Neural progenitor cell (in vitro differentiated cells): ENCODE data around the gene AARS2. TPM values are rescaled to one million over a fixed set of nuclear protein-coding genes. Genes with fewer than 3 reads are reported as not detected.

Source experiments
- DNase-seq: peaks from one replicate; pipeline ENCODE4 v3.0.0-alpha.2; 2016; ENCODE audit warnings: low spot score
- H2AFZ ChIP-seq: fragments of 200-600 bp; sonication (generic); replicated peaks from 2 replicates; pipeline ENCODE4 v1.6.1; 2016; ENCODE audit warnings: antibody characterized with exemption
- H3F3A ChIP-seq: fragments of 200-600 bp; sonication (generic); 2 replicates; pipeline ENCODE4 v1.6.1; 2016; ENCODE audit warnings: antibody characterized with exemption, low read depth
- H3K27ac ChIP-seq: fragments of 200-600 bp; sonication (generic); 2 replicates; pipeline ENCODE4 v1.5.1; 2016; ENCODE audit warnings: mild to moderate bottlenecking
- H3K27me3 ChIP-seq: fragments of 200-600 bp; sonication (generic); 2 replicates; pipeline ENCODE4 v1.6.1; 2016; ENCODE audit warnings: mild to moderate bottlenecking, moderate library complexity
- H3K36me3 ChIP-seq: fragments of 200-600 bp; sonication (generic); 2 replicates; pipeline ENCODE4 v1.5.1; 2016
- H3K4me1 ChIP-seq: fragments of 200-600 bp; sonication (generic); 2 replicates; pipeline ENCODE4 v1.6.1; 2016; ENCODE audit warnings: mixed run types
- H3K4me2 ChIP-seq: fragments of 200-600 bp; sonication (generic); 2 replicates; pipeline ENCODE4 v1.6.1; 2016
- H3K4me3 ChIP-seq: fragments of 200-600 bp; sonication (generic); 2 replicates; pipeline ENCODE4 v1.5.1; 2016
- H3K79me2 ChIP-seq: fragments of 200-600 bp; sonication (generic); 2 replicates; pipeline ENCODE4 v1.6.1; 2016; ENCODE audit warnings: low read depth
- H3K9ac ChIP-seq: fragments of 200-600 bp; sonication (generic); 2 replicates; pipeline ENCODE4 v1.6.1; 2016
- H3K9me3 ChIP-seq: fragments of 200-600 bp; sonication (generic); 2 replicates; pipeline ENCODE4 v1.5.1; 2016; ENCODE audit warnings: low read depth
- H4K20me1 ChIP-seq: fragments of 200-600 bp; sonication (generic); 2 replicates; pipeline ENCODE4 v1.6.1; 2016; ENCODE audit warnings: low read depth
- H3K27ac Mint-ChIP-seq: 3 replicates; pipeline ENCODE4 v1.8.0; 2021; ENCODE audit warnings: mixed read lengths
- H3K27me3 Mint-ChIP-seq: 2 replicates; pipeline ENCODE4 v1.8.0; 2022; ENCODE audit warnings: low read depth, mild to moderate bottlenecking, inconsistent platforms, moderate library complexity, mixed read lengths; ENCODE audit not compliant: insufficient read depth
- H3K36me3 Mint-ChIP-seq: 3 replicates; pipeline ENCODE4 v1.8.0; 2021; ENCODE audit warnings: mixed read lengths
- H3K4me1 Mint-ChIP-seq: 3 replicates; pipeline ENCODE4 v1.8.0; 2021; ENCODE audit warnings: mixed read lengths
- H3K4me3 Mint-ChIP-seq: 3 replicates; pipeline ENCODE4 v1.8.0; 2021; ENCODE audit warnings: mild to moderate bottlenecking, moderate library complexity, mixed read lengths
- H3K9me3 Mint-ChIP-seq: 3 replicates; pipeline ENCODE4 v1.8.0; 2020; ENCODE audit warnings: mixed read lengths
- EZH2 ChIP-seq: fragments of 200-600 bp; sonication (generic); IDR thresholded peaks from 2 replicates; pipeline ENCODE4 v1.6.1; 2017; ENCODE audit warnings: antibody characterized with exemption, mild to moderate bottlenecking, moderate library complexity
- EZH2phosphoT487 ChIP-seq: fragments of 200-600 bp; sonication (generic); IDR thresholded peaks from 2 replicates; pipeline ENCODE4 v1.6.1; 2017; ENCODE audit warnings: antibody characterized with exemption
- total RNA-seq: library from RNA; depleted of rRNA; stranded (reverse); fragments of >200 nt; gene quantifications from 2 replicates; pipeline ENCODE4 v1.2.3, GENCODE V29; 2015; ENCODE audit warnings: low replicate concordance
- TF ChIP-seq, protein P1 (sequence below): fragments of 200-600 bp; sonication (generic); IDR thresholded peaks from 2 replicates; pipeline ENCODE4 v1.5.1; 2017; ENCODE audit warnings: antibody characterized with exemption, mild to moderate bottlenecking

The AARS2 gene
- total RNA-seq, 1 donor from 2014 or later = 16.1 TPM

DNA sequence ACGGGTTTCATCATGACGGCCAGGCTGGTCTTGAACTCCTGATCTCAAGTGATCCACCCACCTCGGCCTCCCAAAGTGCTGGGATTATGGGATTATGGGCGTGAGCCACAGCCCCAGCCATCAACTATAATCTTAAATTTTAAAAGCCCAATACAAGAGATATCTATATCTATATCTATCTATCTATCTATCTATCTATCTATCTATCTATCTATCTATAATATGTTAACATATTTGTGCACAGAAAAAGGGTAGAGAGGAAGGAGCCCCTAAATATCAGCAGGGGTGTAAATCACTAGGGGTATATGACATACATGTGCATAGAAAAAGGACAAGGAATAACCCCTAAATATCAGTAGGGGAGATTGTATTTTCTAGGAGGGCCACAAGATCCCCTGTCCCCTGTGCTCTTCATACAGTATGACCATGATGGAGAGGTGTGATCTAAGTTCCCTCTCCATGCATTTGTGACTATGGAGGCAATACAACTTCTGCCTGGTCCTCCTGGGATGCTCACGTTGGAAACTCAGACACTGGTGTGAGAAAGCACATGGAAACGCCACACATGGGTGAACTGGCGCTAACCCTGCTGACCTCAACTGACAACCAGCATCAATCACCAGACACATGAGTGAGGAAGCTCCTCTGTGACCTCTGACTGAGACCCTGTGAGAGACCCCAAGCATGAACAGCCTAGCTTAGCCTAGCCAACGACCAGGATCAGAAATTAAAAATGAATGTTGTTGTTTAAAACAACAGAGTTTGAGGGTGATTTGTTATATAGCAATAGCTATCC lies 28.1 kb upstream of the AARS2 start:
- no peak for DNase-seq
- H2AFZ ChIP-seq = no peak overlapping the region
- H4K20me1 ChIP-seq = no peaks in the 10 kb centered on the region
- TF ChIP-seq, protein P1, sequence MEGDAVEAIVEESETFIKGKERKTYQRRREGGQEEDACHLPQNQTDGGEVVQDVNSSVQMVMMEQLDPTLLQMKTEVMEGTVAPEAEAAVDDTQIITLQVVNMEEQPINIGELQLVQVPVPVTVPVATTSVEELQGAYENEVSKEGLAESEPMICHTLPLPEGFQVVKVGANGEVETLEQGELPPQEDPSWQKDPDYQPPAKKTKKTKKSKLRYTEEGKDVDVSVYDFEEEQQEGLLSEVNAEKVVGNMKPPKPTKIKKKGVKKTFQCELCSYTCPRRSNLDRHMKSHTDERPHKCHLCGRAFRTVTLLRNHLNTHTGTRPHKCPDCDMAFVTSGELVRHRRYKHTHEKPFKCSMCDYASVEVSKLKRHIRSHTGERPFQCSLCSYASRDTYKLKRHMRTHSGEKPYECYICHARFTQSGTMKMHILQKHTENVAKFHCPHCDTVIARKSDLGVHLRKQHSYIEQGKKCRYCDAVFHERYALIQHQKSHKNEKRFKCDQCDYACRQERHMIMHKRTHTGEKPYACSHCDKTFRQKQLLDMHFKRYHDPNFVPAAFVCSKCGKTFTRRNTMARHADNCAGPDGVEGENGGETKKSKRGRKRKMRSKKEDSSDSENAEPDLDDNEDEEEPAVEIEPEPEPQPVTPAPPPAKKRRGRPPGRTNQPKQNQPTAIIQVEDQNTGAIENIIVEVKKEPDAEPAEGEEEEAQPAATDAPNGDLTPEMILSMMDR = no peak
- TF ChIP-seq EZH2phosphoT487 (no peak), EZH2 (no peak)
- no peak overlapping the region for H3K4me3 ChIP-seq
- peaks cover 28% of the 10 kb centered on the region for H3K27me3 ChIP-seq
- H3K27ac ChIP-seq = no peak overlapping the region
- no peaks in the 10 kb centered on the region for H3K4me1 ChIP-seq
- H3K4me2 ChIP-seq = no peak overlapping the region
- peaks cover 9% of the 10 kb centered on the region for H3F3A ChIP-seq
- no peaks in the 10 kb centered on the region for H3K79me2 ChIP-seq
- no peaks in the 10 kb centered on the region for H3K27me3 Mint-ChIP-seq
- H3K36me3 ChIP-seq = no peaks in the 10 kb centered on the region
- H3K9ac ChIP-seq = no peak overlapping the region
- H3K36me3 Mint-ChIP-seq = no peaks in the 10 kb centered on the region
- H3K4me3 Mint-ChIP-seq = no peak overlapping the region
- H3K27ac Mint-ChIP-seq = no peak overlapping the region
- peaks cover 15% of the 10 kb centered on the region for H3K4me1 Mint-ChIP-seq
- no peaks in the 10 kb centered on the region for H3K9me3 Mint-ChIP-seq
- no peaks in the 10 kb centered on the region for H3K9me3 ChIP-seq

DNA sequence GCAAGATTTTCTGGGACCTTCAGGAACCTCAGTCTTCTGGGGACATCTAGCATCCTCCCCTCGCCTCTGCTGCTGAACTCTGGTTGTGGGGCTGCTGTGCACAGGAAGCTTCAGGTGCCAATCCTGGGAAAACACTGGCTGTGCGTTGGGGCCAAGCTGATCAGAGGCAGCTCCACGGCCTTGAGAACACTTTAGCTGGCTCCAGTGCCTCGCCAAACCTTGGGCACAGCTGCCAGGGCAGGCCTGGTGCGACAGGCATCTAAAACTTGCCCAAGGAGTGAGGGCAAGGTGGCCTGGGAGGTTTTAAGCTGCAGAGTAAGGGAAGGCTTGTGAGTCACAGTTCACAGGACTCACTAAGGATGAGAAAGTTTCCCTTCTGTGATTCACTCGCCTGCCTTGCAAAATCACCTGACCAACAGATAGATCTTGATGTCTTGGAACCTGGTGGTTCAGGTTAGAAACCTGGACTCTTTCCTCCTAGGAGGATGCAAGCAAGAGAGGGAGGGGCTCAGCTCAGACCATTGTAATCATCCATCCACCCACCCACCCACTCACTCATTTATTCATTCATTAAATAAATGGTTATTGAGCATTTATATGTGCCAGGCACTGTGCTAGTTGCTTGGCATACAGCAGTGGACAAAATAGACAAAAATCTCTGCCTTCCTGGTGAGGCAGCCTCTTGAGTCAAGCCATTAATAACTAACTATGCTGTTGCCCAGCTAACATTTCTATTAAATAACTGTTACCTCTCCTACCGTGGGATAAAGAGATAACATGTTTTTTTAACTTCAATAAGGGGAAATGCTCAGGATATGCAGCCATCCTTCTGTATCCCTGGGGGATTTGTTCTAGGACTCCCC lies 26.8 kb upstream of the AARS2 start:
- Histone ChIP-seq H3K79me2 (no peaks in the 10 kb centered on the region), H3K4me2 (no peak overlapping the region), H3K9ac (no peak overlapping the region), H3K4me1 (peaks cover 4% of the 10 kb centered on the region), H3K36me3 (no peaks in the 10 kb centered on the region), H3K9me3 (no peaks in the 10 kb centered on the region), H3F3A (peaks cover 9% of the 10 kb centered on the region), H3K27me3 (peaks cover 28% of the 10 kb centered on the region), H2AFZ (no peak overlapping the region), H3K27ac (no peak overlapping the region), H3K4me3 (no peak overlapping the region), H4K20me1 (no peaks in the 10 kb centered on the region)
- no peak overlapping the region for H3K27ac Mint-ChIP-seq
- DNase-seq = no peak
- no peak for TF ChIP-seq EZH2
- H3K9me3 Mint-ChIP-seq = no peaks in the 10 kb centered on the region
- H3K4me3 Mint-ChIP-seq = no peak overlapping the region
- no peaks in the 10 kb centered on the region for H3K36me3 Mint-ChIP-seq
- peaks cover 15% of the 10 kb centered on the region for H3K4me1 Mint-ChIP-seq
- no peaks in the 10 kb centered on the region for H3K27me3 Mint-ChIP-seq

DNA sequence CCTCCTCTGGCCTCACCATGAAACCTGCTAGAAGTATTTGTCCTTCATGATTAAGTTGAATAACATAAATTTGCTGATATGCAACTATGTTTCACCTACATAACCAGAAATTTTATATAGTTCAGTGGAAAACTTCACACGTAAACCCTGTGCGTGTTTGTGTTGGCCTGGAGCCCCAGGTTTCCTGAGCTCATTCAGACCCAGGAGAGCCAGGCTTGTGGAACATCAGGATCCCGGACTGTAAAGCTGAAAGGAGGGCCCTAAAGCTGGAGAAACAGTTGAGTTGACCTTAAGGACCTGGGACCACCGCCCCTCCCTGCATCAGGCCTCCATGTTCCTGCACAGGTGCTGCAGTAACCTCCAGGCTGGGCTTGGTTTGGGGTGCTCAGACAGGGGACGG lies 26.2 kb upstream of the AARS2 start:
- peaks cover 15% of the 10 kb centered on the region for H3K4me1 Mint-ChIP-seq
- H3K27ac Mint-ChIP-seq = no peak overlapping the region
- Histone ChIP-seq H2AFZ (no peak overlapping the region), H3F3A (peaks cover 9% of the 10 kb centered on the region), H3K9me3 (no peaks in the 10 kb centered on the region), H3K27ac (no peak overlapping the region), H4K20me1 (no peaks in the 10 kb centered on the region), H3K9ac (no peak overlapping the region), H3K27me3 (peaks cover 28% of the 10 kb centered on the region), H3K4me3 (no peak overlapping the region), H3K4me2 (no peak overlapping the region), H3K4me1 (peaks cover 4% of the 10 kb centered on the region), H3K36me3 (no peaks in the 10 kb centered on the region), H3K79me2 (no peaks in the 10 kb centered on the region)
- TF ChIP-seq, protein P1 = no peak
- TF ChIP-seq EZH2 (no peak), EZH2phosphoT487 (no peak)
- H3K27me3 Mint-ChIP-seq = no peaks in the 10 kb centered on the region
- no peak for DNase-seq
- H3K4me3 Mint-ChIP-seq = no peak overlapping the region
- H3K9me3 Mint-ChIP-seq = no peaks in the 10 kb centered on the region
- no peaks in the 10 kb centered on the region for H3K36me3 Mint-ChIP-seq
